LNCAP (cell line): ENCODE data around the gene OLFML1.

ENCODE experiments used
- TF ChIP-seq, protein P1 (sequence below): fragments of 450-650 bp; IDR thresholded peaks from 2 replicates; pipeline ENCODE4 v1.5.1; 2017; ENCODE audit warnings: mild to moderate bottlenecking

OLFML1 gene

DNA sequence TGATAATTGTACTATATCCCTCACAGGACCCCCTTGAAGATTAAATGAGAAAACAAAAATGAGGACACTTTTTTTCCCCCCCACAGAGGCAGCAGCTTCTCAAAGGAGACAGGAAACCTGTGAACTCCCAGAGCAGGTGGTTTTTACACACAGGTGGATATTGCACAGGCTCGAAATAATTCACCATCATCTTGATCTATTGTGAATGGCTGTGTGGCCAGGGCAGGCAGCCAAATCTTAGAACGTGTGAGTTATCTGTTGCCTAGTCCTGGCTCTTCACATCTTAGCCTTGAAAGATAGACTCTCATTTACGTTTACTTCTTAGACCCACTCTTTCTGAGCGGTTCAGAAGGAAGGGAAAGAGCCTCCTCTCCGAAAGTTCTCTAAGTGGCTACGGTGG is 52.0 kb downstream of the OLFML1 start:
- TF ChIP-seq, protein P1, sequence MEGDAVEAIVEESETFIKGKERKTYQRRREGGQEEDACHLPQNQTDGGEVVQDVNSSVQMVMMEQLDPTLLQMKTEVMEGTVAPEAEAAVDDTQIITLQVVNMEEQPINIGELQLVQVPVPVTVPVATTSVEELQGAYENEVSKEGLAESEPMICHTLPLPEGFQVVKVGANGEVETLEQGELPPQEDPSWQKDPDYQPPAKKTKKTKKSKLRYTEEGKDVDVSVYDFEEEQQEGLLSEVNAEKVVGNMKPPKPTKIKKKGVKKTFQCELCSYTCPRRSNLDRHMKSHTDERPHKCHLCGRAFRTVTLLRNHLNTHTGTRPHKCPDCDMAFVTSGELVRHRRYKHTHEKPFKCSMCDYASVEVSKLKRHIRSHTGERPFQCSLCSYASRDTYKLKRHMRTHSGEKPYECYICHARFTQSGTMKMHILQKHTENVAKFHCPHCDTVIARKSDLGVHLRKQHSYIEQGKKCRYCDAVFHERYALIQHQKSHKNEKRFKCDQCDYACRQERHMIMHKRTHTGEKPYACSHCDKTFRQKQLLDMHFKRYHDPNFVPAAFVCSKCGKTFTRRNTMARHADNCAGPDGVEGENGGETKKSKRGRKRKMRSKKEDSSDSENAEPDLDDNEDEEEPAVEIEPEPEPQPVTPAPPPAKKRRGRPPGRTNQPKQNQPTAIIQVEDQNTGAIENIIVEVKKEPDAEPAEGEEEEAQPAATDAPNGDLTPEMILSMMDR: no peak

DNA sequence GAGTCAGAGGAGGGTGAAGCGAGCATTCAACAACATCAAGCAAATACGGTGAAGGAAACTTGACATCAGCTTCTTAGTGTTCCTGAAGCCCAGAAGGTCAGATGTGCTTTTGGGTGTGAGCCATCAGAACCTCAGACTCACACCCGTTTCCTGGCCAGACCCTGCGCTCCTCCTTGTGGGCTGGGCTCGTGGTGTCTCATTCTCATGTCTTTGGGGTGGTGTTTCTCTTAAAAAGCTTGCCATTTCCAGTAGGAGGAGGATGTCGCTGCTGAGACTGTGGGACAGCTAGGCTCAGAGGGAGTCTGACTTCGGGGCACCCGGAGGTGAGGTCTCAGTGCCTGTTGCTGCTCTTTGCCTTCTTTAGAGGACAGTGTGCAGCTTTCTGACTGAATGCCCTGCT is 52.7 kb downstream of the OLFML1 start:
- TF ChIP-seq, protein P1: no peak

DNA sequence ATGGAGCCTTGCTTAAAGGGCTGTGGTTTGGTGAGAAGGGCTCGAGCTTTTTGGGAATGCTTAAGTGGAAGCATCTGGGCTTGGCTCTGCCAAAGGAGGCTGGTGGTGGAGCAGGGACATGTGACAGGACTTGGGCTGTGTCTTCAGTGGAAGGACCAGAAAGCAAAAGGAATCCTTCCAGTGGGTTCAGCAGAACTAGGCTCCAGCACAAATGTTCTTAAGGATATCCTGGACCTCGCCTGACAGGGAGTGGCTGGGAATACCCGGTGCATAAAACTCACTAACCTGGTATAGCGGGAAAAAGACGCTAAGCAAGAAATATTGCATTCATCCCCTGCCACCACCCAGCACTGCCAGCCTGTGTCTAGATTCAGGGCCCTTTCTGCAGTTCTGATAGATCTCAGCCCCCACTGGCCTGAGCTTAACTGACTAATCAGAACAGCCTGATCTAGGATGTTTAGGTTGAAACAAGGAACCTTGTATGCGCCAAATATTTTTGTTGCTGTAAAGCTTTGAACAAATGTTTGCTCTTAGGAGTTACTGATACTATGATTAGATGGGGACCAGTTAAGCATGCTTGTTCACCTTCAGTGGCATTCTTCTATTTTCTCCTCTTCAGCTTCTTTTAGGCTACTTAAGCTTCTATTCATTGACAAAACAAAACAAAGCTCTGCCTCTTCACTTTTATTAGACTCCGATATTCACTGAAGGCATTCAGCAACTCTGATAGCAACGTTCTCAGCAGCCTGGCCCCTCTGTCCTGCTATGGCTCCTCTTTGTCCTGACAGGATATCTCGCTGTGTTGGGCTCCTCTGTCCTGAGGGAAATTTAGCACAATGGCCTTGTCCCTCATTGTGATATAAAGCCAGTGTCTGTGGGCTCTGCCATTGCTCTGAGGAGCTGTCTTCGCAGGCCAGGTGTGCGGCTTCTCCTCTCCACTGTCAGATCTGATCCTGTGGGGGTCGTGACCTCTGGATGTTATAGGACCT is 53.5 kb downstream of the OLFML1 start:
- TF ChIP-seq, protein P1: no peak

DNA sequence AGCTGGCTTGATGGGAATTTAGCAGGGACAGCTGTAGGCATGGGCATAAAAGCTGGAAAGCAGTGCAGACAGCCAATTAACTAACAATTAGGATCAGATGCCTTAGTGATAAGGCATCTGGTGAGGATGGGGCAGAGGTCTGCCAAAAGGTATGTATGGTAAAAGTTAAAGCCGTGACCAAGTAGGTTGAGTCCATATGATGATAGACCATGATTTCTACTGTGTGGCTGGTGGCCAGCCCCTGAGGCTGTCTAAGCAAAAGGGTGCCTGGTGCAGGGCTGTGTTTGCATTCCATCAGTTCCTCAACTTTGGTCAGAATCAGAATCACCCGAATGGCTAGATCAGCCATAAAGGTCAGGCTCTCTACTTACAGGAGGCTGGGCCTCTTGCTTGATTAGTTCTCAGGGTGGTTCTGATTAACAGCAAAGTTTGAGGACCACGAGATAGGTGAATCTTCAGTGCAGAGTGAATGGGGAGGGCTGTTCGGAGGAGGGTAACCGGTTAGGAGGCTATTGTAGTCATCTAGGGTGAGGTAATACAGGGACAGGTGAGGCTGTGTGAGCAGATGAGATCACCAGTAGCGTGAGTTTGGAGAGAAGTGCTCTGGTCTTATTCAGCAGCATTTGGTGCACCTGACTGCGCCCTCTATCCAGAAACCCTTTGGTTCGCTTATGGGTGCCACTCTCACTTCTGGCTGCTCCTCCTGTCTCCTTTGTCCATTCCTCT is 55.7 kb downstream of the OLFML1 start:
- TF ChIP-seq, protein P1: no peak

DNA sequence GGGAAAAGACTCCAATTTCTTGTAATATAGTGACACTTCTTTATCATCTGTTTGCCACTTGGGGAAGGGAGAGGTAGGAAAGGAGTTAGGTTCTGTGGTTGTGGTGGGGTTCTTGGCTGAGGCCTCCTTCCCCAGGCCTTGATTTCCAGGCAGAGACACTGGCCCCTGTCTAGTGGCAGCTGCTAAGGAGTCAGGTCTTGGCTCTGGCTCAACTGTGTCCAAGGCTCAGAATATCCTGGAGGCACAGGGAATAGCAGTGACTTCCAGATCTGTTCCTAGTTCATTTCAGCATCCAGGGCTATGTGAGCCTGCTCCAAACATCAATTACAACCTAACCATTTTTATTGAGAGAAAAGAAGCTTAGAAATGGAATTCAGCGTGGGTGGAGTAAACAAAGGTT is 58.0 kb downstream of the OLFML1 start:
- TF ChIP-seq, protein P1: no peak

DNA sequence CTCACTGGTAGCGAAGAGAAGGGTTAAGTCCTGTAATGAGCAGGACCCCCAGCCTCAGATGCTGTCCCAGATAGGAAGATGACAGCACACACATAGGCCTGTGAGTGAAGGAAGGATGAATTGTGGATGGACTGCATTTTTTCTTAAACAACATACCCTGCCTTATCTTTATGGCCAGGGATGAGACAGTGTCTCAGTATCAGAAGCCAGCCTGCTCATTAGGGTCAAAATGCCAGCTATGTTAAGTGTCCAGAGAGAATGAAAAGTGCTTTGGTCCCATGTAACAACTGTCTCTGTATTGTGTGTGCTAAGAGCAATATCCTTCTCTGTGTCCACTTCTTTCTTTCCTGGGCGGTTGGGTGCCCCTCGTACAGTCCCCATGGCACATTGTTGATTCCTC is 58.7 kb downstream of the OLFML1 start:
- TF ChIP-seq, protein P1: no peak

DNA sequence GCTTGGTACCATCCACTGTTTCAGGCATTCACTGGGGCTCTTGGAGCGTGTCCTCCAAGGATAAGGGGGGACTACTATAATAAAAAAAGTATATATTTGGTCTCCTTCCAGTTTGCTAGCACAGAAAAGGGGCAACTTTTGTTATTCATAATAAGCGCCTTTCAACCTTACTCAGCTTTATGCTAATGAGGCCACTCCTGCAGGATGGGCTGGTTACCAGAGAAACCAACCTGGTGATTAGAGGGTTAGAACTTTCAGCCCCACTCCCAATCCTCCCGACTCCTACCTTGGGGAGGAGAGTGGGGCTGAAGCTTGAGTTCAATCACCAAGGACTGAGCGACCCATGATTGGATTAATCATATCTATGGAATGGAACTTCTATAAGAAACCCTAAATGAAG is 60.3 kb downstream of the OLFML1 start:
- TF ChIP-seq, protein P1: no peak
